ENCODE results near the gene TUBA4A. TPM values are rescaled to one million over a fixed set of nuclear protein-coding genes. Genes with fewer than 3 reads are reported as not detected.
"Not testable (repeated sequence)": the region's sequence is repeated elsewhere in the genome, so short reads cannot be mapped to it uniquely, and the experiment has no call there.

Gene TUBA4A
- total RNA-seq, 2 donors from 2014 or later: 107 to 184 TPM

DNA sequence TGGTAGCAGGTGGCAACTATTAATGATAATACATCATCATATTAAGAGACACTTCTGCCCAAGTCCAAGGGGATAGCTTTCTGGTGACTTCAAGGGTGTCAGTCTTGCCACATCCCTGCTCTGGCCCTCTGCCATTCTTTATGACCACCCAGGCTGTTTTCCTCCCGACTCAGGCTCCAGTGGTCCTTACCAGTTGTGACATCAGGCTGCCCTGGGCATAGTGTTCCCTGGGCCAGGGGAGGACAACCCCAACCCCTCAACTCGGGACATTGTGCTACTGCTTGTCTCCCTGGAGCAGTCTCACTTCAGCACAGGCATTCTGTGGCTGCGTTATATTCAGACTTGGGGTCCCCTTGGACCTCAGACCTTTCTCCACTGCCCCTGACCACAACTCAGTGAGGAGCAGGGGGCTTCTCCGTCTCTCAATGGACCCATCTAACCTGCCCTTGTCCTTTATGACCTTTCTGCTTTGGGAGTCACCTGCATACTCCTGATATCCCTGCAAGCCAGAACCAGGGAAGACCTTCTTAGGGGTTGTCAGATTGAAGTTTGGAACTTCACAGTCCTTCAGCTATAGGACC is 38.3 kb upstream of the TUBA4A start:
- Mint-ChIP-seq H3K27me3 (no peaks in the 10 kb centered on the region), H3K36me3 (ENCODE audit: low read depth) (no peaks in the 10 kb centered on the region), H3K27ac (no peak overlapping the region), H3K4me1 (peaks cover 11% of the 10 kb centered on the region), H3K4me3 (no peak overlapping the region)
- ATAC-seq (no peak), DNase-seq (no peak)
- H3K9me3 ChIP-seq (ENCODE audit: control insufficient read depth, low read length, poor library complexity, severe bottlenecking): no peaks in the 10 kb centered on the region

DNA sequence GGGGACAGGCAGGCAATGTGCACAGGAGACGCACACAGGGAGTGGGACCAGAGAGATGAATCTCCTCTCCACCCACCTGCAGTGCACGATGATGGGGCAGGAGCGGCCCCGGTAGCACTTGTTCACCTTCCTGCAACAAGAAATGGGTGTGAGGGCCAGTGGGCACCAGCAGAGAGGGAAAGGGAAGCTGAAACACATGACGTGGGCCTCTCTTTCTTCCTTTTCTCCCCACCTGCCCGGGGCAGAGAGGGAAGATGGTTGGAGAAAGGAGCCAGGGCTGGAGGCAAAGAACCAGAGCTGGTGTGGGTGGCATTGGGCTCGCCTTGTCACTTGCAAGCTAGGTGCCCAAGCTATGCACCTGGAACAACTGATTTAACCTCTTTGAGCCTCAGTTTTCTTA is 37.7 kb upstream of the TUBA4A start:
- ATAC-seq (no peak), DNase-seq (no peak)
- H3K4me1 Mint-ChIP-seq: peaks cover 10% of the 10 kb centered on the region
- H3K27me3 Mint-ChIP-seq: no peaks in the 10 kb centered on the region
- no peaks in the 10 kb centered on the region for H3K36me3 Mint-ChIP-seq (ENCODE audit: low read depth)
- no peak overlapping the region for H3K27ac Mint-ChIP-seq
- H3K4me3 Mint-ChIP-seq: no peak overlapping the region
- no peaks in the 10 kb centered on the region for H3K9me3 ChIP-seq (ENCODE audit: control insufficient read depth, low read length, poor library complexity, severe bottlenecking)

DNA sequence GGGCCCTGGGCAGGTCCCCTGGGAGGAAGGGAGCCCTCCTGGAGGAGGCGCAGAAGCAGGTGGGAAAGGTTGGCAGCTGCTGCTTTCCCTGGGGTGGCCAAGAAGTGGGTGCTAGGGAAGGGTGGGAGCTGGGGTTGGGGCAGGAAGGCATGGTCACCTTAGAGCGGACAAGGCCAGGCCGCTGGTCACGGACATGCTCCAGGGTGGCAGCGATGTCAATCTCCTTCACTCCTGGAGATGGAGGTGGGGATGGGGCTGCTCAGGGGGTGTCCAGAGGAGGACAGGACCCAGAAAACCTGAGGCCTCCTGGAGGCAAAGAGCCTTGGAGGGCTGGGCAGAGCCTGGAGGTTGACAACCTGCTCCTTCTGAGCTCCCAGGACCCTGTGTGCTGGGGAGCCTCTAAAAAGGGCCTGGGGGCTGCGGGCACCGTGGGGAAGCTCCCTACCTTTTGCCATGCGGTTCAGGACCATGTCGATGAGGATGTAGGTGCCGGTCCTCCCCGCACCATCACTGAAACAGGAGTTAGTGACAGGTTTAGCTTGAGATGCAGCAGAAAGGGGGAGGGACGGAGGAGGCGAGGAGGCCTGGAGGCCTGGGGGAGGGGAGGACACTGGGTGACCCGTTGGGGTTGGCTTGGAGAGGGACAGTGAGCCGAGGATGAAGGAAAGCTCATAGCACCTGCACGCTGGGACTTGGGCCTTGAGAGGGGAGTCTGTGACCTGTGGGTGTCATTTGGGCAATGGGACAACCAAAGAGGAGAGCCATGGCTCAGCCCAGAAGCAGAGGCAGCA is 36.9 kb upstream of the TUBA4A start:
- Mint-ChIP-seq H3K4me1 (peaks cover 6% of the 10 kb centered on the region), H3K27ac (no peak overlapping the region), H3K4me3 (no peak overlapping the region), H3K27me3 (no peaks in the 10 kb centered on the region), H3K36me3 (ENCODE audit: low read depth) (no peaks in the 10 kb centered on the region)
- DNase-seq: no peak
- no peaks in the 10 kb centered on the region for H3K9me3 ChIP-seq (ENCODE audit: control insufficient read depth, low read length, poor library complexity, severe bottlenecking)
- ATAC-seq: no peak

DNA sequence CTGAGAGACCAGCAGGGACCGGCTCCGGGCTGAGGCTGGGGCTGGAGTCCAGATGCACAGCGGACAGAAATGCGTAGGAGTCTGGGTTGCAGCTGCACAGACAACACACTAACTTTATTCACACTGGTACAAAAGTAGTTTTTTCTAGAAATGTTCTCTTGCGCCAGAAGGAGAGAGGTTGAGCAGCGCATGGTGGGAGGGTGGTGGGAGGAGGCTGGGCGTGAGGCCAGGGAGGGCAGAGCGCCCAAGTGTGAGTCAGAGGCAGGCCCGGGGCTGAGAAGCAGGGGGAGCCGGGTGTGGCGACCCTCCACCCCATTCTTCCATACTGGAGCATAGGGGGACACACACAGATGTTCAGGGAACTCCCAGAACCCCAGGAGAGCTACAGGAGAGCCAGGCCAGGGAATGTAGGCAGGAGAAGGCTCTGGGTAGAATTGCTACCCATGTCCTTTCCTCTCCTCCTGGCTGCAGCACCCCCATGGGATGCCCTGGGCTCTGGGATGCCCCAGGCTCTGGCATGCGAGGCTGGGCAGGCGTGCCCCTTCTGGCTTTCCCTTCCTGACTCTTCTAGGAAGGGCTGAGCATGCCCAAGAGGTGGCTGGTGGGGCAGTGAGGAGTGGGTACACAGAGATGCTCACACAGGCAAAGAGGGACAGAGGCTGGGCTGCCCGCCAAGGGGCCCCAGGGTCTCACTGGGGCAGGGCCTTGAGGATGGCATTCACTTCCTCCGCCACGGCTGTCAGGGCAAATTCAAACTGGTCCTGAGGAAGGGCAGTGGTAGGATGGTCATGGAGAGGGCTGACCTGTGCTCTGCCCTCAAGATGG is 36.0 kb upstream of the TUBA4A start:
- Mint-ChIP-seq H3K27ac (no peak overlapping the region), H3K4me3 (no peak overlapping the region), H3K36me3 (ENCODE audit: low read depth) (no peaks in the 10 kb centered on the region), H3K4me1 (peaks cover 6% of the 10 kb centered on the region), H3K27me3 (no peaks in the 10 kb centered on the region)
- H3K9me3 ChIP-seq (ENCODE audit: control insufficient read depth, low read length, poor library complexity, severe bottlenecking): no peaks in the 10 kb centered on the region
- DNase-seq (no peak), ATAC-seq (no peak)

DNA sequence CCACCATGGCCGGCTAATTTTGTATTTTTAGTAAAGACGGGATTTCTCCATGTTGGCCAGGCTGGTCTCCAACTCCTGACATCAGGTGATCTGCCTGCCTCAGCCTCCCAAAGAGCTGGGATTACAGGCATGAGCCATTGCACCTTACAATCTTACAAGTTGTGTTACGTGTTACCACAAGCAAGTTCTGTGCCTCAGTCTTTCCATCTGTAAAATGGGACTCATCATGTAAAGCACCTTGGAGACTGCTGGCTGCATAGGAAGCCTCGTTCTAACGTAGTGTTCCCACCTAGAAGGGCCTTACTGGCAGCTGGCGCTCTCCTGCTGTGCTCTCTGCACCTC is 35.4 kb upstream of the TUBA4A start:
- Mint-ChIP-seq H3K36me3 (ENCODE audit: low read depth) (no peaks in the 10 kb centered on the region), H3K4me3 (no peak overlapping the region), H3K27me3 (no peaks in the 10 kb centered on the region), H3K27ac (no peak overlapping the region), H3K4me1 (peaks cover 3% of the 10 kb centered on the region)
- no peaks in the 10 kb centered on the region for H3K9me3 ChIP-seq (ENCODE audit: control insufficient read depth, low read length, poor library complexity, severe bottlenecking)
- ATAC-seq: no peak
- DNase-seq: no peak

DNA sequence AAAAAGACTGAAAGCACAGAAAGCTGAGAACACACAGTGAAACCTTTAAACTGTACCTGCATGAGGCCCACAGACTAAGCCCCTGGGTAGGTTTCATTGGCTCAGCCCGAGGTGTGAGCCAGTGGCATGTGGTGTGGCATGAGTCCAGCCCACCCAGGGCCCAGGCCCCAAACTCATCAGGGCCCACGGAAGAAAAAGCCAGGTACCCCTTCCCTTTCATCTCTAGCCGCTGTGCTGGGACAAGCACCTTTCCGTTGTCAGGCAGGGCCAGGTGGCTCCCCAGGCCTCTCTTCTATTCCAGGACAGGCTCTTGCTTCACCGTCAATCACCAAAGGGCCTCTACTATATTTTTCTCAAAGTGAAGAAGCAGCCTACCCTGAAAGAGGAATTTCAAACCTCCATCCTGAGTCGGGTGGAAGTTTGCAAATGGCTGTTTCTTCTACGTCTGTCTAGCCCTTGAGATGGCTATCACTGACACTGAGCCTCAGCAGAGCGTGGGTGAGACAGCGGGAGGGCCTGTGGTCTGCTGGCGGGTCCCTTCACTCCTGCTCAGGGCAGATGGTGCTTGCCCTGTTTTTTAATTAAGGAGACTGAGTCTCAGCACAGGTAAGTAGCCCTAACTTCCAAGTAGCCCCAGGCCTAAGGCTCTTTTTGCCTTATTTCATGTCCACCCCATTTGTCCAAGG is 34.0 kb upstream of the TUBA4A start:
- peaks cover 4% of the 10 kb centered on the region for H3K4me1 Mint-ChIP-seq
- H3K9me3 ChIP-seq (ENCODE audit: control insufficient read depth, low read length, poor library complexity, severe bottlenecking): no peaks in the 10 kb centered on the region
- no peak overlapping the region for H3K4me3 Mint-ChIP-seq
- no peaks in the 10 kb centered on the region for H3K27me3 Mint-ChIP-seq
- H3K27ac Mint-ChIP-seq: peak overlapping the region; percentile 16
- ATAC-seq: peak; percentile 24
- H3K36me3 Mint-ChIP-seq (ENCODE audit: low read depth): peaks cover 4% of the 10 kb centered on the region
- no peak for DNase-seq

DNA sequence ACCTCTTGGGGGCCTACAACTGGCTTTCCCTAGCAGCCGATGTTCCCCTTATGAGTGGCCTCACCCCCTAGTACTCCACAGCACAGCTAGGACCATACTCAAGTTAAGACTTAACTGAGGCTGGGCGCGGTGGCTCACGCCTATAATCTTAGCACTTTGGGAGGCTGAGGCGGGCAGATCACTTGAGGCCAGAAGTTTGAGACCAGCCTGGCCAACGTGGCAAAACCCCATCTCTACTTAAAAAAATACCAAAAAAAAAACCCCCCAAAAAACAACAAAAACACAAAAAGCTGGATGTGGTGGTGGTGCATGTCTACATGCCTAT is 33.4 kb upstream of the TUBA4A start:
- DNase-seq, H3K4me3 Mint-ChIP-seq: not testable (repeated sequence)
- H3K27ac Mint-ChIP-seq: peak overlapping the region; percentile 16

DNA sequence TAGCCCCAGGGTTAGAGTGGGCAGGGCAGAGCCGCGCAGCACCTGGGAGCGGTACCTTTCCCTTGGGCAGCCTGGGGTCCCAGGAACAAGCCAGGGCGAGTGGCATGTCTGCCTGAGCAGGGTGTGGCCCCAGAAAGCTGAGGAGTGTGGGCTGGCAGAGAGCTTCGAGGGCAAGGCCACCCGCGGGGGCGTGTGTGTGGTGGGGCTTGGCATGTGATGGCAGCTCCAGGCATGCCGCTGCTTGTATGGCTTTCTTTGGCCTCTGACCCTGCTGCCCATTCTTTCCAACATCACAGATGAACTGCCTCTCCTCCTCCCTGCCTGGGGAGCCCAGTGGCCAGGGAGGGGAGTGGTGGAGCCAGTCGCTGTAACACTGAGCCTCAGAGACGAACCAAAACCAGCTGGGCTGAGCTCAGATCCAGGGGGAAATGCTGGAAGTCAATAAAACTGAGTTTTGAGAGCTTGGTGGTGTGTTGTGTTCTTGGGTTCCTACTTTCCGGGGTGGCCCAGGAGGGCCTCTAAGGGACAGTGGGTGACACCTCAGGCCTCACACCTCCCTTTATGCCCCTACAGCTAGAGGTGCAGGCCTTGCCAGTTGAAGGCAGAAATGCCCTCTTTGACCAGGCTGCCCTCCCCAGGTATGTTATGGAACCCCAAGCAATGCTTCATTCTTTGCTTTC is 32.9 kb upstream of the TUBA4A start:
- H3K27ac Mint-ChIP-seq: peak overlapping the region; percentile 16
- ATAC-seq (peak; percentile 20), DNase-seq (no peak)
- peaks cover 4% of the 10 kb centered on the region for H3K36me3 Mint-ChIP-seq (ENCODE audit: low read depth)
- peaks cover 4% of the 10 kb centered on the region for H3K4me1 Mint-ChIP-seq
- no peaks in the 10 kb centered on the region for H3K27me3 Mint-ChIP-seq
- H3K4me3 Mint-ChIP-seq: no peak overlapping the region
- H3K9me3 ChIP-seq (ENCODE audit: control insufficient read depth, low read length, poor library complexity, severe bottlenecking): no peaks in the 10 kb centered on the region

More for the DNA sequence above, 33.4 kb upstream of the TUBA4A start:
- not testable (repeated sequence) for H3K36me3 Mint-ChIP-seq (ENCODE audit: low read depth); H3K9me3 ChIP-seq (ENCODE audit: control insufficient read depth, low read length, poor library complexity, severe bottlenecking); H3K4me1 Mint-ChIP-seq; H3K27me3 Mint-ChIP-seq
- peak; percentile 21 for ATAC-seq

DNA sequence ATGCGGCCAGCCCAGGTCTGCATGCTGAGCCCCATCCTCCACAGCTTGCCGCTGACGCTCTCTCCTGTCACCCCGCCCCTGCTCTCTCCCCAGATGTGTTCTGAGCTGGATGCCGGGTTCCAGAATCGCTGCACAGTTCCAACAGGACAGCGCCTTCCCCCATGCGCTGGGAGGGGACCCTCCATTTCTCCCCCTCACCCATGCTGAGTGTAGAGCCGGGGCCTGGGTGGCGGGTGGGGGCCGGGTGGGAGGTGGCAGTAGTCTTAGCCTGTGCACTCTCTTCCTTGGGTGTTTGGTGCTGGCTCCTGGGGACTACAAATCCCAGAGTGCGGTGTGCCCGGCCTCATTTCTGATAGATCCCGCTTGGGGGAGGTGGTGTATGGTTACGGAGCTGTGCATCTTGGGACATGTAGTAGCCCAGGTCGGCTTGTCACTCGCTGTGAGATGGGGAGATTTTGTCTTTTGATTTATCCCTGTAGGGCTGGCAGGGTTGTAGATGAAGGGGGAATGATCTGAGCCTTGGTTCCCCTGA is 32.2 kb upstream of the TUBA4A start:
- H3K4me3 Mint-ChIP-seq: no peak overlapping the region
- H3K36me3 Mint-ChIP-seq (ENCODE audit: low read depth): peaks cover 4% of the 10 kb centered on the region
- H3K9me3 ChIP-seq (ENCODE audit: control insufficient read depth, low read length, poor library complexity, severe bottlenecking): no peaks in the 10 kb centered on the region
- peak overlapping the region; percentile 75 for H3K27ac Mint-ChIP-seq
- no peak for DNase-seq
- H3K27me3 Mint-ChIP-seq: no peaks in the 10 kb centered on the region
- peaks cover 6% of the 10 kb centered on the region for H3K4me1 Mint-ChIP-seq
- ATAC-seq: peak; percentile 5

DNA sequence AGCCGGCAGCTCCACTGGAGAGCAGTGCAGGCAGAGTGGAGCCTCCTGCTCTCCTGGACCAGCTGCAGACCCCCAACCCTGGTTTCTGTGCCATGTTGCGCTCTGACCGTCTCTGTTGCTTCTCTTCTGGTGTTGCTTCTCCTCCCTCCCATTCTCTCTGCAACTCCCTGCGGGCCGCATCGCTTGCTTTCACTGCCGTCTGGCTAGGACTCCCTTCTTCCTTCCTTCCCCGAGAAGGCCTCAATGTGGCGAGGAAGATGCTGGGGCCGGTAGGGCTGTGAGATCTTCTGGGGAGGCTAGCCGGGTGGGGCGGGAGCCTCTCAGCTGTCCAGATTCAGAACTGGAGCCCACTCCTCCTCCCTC is 31.6 kb upstream of the TUBA4A start:
- H3K36me3 Mint-ChIP-seq (ENCODE audit: low read depth): peaks cover 4% of the 10 kb centered on the region
- H3K9me3 ChIP-seq (ENCODE audit: control insufficient read depth, low read length, poor library complexity, severe bottlenecking): no peaks in the 10 kb centered on the region
- no peaks in the 10 kb centered on the region for H3K27me3 Mint-ChIP-seq
- peaks cover 6% of the 10 kb centered on the region for H3K4me1 Mint-ChIP-seq
- no peak for DNase-seq
- peak overlapping the region; percentile 75 for H3K27ac Mint-ChIP-seq
- no peak overlapping the region for H3K4me3 Mint-ChIP-seq
- no peak for ATAC-seq

DNA sequence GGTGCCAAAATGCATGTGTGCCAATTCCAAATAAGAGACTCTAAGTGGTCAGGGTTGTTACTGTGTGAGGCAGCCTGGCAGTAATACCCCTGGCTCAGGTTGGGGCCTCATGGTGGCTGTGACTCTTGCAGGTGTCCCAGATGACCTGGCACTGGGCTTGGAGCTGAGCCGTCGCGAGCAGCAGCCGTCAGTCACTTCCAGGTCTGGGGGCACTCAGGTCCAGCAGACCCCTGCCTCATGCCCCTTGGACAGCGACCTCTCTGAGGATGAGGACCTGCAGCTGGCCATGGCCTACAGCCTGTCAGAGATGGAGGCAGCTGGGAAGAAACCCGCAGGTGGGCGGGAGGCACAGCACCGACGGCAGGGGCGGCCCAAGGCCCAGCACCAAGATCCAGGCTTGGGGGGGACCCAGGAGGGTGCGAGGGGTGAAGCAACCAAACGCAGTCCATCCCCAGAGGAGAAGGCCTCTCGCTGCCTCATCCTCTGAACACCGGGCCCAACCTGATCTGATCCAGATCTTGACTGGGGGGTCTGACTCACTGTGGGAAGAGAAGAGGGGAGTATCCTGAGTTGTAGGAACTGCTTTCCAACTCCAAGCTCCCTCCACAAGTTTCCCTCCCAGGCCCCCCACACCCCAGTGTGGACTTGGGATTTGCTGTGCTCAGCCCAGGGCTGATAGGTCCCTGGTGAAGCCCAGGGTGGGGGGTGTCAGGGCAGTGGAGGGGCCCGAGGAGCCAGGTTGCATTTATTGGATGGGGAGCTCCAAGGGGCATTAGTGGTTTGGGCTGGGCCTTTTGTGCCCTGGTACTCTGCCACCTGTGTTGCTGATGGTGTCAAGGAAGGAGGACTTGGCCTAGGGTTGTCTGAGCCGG is 31.0 kb upstream of the TUBA4A start:
- ATAC-seq (no peak), DNase-seq (no peak)
- Mint-ChIP-seq H3K27ac (peak overlapping the region; percentile 90), H3K27me3 (no peaks in the 10 kb centered on the region), H3K36me3 (ENCODE audit: low read depth) (peaks cover 4% of the 10 kb centered on the region), H3K4me1 (peaks cover 8% of the 10 kb centered on the region), H3K4me3 (no peak overlapping the region)
- no peaks in the 10 kb centered on the region for H3K9me3 ChIP-seq (ENCODE audit: control insufficient read depth, low read length, poor library complexity, severe bottlenecking)

DNA sequence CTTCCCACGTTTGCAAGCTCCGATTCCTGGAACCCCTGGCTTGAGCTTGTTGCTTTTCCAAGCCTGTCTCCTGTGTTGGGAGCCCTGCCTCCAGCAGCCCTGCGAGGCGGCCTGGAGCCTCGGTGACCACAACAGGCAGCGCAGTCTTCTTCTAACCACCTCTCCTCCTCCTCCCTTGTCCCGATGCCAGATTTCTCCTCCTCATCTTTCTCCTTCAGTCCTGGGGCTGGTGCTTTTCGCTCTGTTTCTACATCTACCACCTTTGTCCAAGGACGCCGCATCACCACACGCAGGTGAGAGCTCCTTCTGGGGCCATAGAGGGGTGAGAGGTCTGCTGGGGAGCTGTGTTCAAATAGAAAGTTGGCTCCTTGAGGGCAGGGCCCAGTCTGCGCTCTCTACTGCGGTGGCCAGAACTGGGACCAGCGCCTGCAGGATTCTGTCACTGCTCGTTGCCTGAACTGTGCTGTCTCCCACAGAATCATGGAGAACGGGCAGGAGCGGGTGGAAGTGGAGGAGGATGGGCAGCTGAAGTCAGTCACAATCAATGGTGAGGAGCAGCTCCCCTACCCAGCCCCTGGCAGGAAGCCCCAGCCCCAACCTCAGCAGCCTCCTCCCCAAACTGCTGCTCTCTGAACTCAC is 29.3 kb upstream of the TUBA4A start:
- Mint-ChIP-seq H3K4me3 (peak overlapping the region; percentile 43), H3K27me3 (no peaks in the 10 kb centered on the region), H3K27ac (peak overlapping the region; percentile 90), H3K36me3 (ENCODE audit: low read depth) (peaks cover 6% of the 10 kb centered on the region), H3K4me1 (peaks cover 18% of the 10 kb centered on the region)
- no peaks in the 10 kb centered on the region for H3K9me3 ChIP-seq (ENCODE audit: control insufficient read depth, low read length, poor library complexity, severe bottlenecking)
- no peak for ATAC-seq
- no peak for DNase-seq
